ENCODE measurements around the gene XRCC3.

GRCh38 chr14:103694572-103695026 lies 20.7 kb downstream of the XRCC3 start:
- TF ChIP-seq CTCF (conservative IDR thresholded peaks at IDR 0.05; ENCODE audit: low read depth, low read length) (peak; percentile 34; the same call in 1 of the 2 replicates), EZH2phosphoT487 (IDR thresholded peaks at IDR 0.05; ENCODE audit: borderline replicate concordance, low read length) (no peak)
